ENCODE results near the gene CYP27B1.

The CYP27B1 gene

DNA sequence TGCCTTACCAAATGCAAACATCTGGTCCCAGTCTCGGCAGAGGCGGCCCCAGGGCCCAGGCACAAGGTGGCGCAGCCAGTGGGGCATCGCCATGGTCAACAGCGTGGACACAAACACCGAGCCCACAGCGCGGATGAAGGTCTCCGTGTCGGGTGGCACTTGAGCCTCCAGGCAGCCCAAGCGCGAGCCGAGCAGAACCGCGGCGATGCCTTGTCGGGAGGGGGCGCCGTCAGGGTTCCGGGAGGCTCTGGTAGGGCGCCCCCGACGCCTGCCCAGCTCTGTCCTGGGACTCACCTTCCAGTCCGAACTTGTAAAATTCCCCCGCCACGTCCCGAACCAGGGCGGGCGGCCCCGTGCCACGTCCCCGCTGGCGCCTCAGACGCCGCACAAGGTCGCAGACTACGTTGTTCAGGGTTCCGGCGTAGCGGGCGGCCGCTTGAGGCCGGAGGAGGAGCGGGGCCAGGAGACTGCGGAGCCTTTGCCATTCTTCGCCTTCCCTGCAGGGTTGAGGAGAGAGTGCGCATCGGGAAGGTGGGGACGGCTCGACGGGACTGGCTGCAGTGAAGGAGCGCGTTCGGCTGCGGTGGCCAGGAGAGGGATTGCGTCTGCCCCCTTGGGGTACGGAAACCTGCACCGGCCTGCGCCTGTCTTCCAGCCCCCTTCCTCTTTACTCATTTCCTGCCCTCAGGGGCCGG, 1.7 kb downstream of the CYP27B1 start:
- DNase-seq = peak; percentile 74

DNA sequence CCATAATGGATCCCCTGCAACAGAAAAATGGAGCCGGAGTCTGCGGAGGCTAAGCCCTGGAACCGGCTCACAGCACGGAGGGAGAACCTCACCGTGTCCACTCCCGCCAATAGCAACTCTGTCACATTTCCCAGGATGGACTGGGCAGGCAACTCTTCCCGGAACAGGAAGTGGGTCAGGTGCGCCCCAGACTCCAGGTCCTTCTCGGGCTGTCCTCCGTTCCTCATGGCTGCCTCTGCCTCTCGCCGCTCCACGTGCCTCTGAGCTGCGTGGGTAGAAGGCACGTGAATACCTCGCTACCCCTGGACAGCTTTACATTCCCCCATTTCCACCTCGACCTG, 2.2 kb downstream of the CYP27B1 start:
- peak; percentile 45 for DNase-seq

GRCh38 chr12:57763881-57764661, 2.8 kb downstream of the CYP27B1 start:
- no peak for DNase-seq

GRCh38 chr12:57762463-57762862, 4.4 kb downstream of the CYP27B1 start:
- no peak for DNase-seq

GRCh38 chr12:57761391-57761998, 5.4 kb downstream of the CYP27B1 start:
- no peak for DNase-seq

- no peak for DNase-seq
Measured at GRCh38 chr12:57760347-57760982, 6.4 kb downstream of the CYP27B1 start.

DNA sequence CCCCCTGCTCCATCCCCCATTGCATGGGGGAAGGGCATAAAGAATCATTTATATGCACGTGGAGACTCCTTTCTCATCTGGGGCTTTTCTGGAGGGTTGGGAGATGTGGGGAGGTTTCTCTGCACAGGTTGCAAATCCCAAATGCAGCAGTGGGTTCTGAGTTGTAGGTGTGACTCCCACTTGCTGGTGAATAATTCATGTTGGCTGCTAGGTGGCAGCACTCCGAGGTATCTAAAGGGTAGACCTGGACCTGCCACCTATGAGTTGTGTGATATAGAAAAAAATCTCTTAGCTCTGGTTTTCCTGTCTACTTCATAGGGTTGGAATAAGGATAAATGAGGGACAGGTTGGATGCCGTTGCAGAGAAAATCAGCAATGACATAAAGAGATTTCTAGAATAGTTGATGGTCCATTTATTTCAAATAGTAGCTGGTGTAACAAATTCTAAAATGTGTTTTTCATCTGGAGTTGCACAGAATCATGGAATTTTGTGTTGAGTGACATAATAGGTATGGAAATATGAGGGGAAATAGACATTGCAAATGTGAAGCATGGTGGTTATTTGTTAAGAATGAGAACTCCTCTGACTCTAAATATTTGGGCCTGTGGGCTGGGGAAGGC, 7.4 kb downstream of the CYP27B1 start:
- DNase-seq = no peak

DNA sequence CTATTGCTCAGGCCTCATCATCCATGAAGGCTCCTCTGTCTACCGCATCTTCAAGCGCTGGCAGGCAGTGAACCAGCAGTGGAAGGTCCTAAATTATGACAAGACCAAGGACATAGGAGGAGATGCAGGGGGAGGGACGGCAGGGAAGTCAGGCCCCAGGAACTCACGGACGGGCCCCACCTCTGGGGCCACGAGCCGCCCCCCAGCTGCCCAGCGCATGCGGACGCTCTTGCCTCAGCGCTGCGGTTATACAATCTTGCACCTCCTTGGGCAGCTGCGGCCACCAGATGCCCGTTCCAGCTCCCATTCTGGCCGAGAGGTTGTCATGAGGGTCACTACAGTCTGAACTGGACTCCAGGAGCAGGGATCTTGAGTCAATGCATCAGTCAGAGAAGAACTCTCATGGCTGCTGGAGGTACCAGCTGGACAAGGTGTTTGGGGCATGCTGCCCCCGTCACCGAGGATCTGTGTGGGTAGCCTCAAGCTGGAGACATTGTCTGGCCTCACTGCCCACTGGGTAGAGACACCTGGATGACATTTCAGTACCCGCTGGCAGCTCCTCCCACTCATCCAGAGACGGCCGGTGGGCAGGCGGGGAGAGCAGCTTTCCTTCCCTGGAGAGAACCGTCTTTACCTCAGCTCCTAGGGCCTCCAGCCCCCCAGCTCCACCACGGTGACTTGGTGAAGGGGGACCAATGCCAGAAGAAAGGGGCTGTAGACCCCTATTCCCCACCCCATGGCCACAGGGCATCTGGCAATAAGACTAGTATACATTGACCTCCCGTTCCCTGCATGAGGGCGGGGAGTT, 8.1 kb downstream of the CYP27B1 start:
- no peak for DNase-seq

DNA sequence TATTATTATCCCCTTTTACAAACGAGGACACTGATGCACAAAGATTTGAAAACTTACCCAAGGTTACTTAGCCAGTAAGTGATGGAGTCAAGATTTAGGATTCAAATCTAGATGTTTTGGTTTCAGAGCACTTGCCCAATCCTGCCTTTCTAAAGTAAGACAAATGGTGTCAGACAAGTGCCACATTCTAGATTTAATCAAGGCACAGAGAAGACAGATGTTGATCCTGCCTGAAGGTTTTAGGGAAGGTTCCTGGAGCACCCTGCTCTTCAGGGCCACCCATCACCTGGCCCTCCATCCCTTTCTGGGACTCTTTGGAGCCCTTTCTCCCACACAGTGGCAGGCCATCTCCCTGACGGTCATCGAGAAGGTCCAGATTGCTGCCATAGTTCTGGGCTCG, 9.1 kb downstream of the CYP27B1 start:
- DNase-seq = no peak

GRCh38 chr12:57756406-57757341, 10.2 kb downstream of the CYP27B1 start:
- peak; percentile 83 for DNase-seq

GRCh38 chr12:57755454-57756372, 11.2 kb downstream of the CYP27B1 start:
- DNase-seq = no peak

- no peak for DNase-seq
Measured at GRCh38 chr12:57755194-57755453, 11.8 kb downstream of the CYP27B1 start.

GRCh38 chr12:57754411-57755193, 12.3 kb downstream of the CYP27B1 start, which contains the start of gene MARCHF9:
TSS of gene MARCHF9 (plus strand) at chr12:57755103. CDS start at chr12:57755529, 426 bp downstream.
- DNase-seq = peak; percentile 88

GRCh38 chr12:57753756-57754337, 13.0 kb downstream of the CYP27B1 start:
- DNase-seq = no peak

DNA sequence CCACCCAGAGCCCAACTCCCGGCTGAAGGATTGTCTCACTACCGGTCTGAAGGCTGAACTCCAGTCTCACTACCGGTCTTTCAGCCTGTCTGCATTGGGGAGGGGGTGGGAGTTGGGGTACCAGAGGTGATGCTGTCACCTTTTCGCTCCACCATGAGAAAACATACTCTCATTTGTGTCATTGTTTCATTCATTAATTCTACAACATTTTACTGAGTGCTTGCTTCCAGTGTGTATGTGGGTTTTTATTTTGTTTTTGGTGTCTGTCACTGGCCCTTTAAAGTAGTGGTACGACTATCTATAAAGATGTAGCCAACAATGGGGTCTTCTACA, 14.2 kb downstream of the CYP27B1 start:
- DNase-seq = no peak

- DNase-seq = peak; percentile 98
Measured at GRCh38 chr12:57751788-57752667, 14.8 kb downstream of the CYP27B1 start, which contains the start of gene CDK4. TSS of gene CDK4 (minus strand) at chr12:57752310. CDS start at chr12:57751717, 593 bp downstream.

GRCh38 chr12:57751432-57751787, 15.5 kb downstream of the CYP27B1 start:
- no peak for DNase-seq

Measured in stimulated activated CD8-positive, alpha-beta memory T cell treated with anti-CD3 and anti-CD28 coated beads, Interleukin-4, amount 100 ng/mL, for 48 hours (primary cell).